CD14-positive monocyte (primary cell): ENCODE data around the gene NANOGP8. TPM values are rescaled to one million over a fixed set of nuclear protein-coding genes. Genes with fewer than 3 reads are reported as not detected.

Source experiments
- DNase-seq, 3 donors: peaks; one replicate each; pipeline ENCODE4 v3.0.0-alpha.2; 2011 to 2022
- H2AFZ ChIP-seq: 2 replicates; pipeline ENCODE4 v1.6.0; 2012; ENCODE audit warnings: mild to moderate bottlenecking, low read depth, low read length, inconsistent platforms; ENCODE audit not compliant: insufficient read depth, poor library complexity, severe bottlenecking
- H3K27ac ChIP-seq, 2 donors: 1 replicate in 1 of 2; 2 replicates in 1 of 2; pipeline ENCODE4 v1.5.1; 2012 to 2013; ENCODE audit warnings: low read length in 2 of 2, control low read depth in 1 of 2, inconsistent platforms in 1 of 2, low read depth in 1 of 2, mild to moderate bottlenecking in 1 of 2
- H3K27me3 ChIP-seq, 2 donors: one replicate each; pipeline versions ENCODE4 v1.6.0 to v1.6.1; 2011 to 2013; ENCODE audit warnings: low read length in 2 of 2; ENCODE audit not compliant: control insufficient read depth in 2 of 2, insufficient read depth in 2 of 2
- H3K36me3 ChIP-seq, 2 donors: replicated peaks in 1 of 2; 1 replicate in 1 of 2; 2 replicates in 1 of 2; pipeline versions ENCODE4 v1.5.1 to v1.6.1; 2012 to 2013; ENCODE audit warnings: low read length in 2 of 2, control low read depth in 1 of 2, inconsistent platforms in 1 of 2, mild to moderate bottlenecking in 1 of 2; ENCODE audit not compliant: insufficient read depth in 2 of 2, control insufficient read depth in 1 of 2
- H3K4me1 ChIP-seq, 2 donors: 1 replicate in 1 of 2; 2 replicates in 1 of 2; pipeline versions ENCODE4 v1.5.1 to v1.6.1; 2012 to 2013; ENCODE audit warnings: low read length in 2 of 2, control low read depth in 1 of 2, inconsistent platforms in 1 of 2, mild to moderate bottlenecking in 1 of 2, moderate library complexity in 1 of 2; ENCODE audit not compliant: insufficient read depth in 2 of 2, control insufficient read depth in 1 of 2
- H3K4me2 ChIP-seq: replicated peaks from 2 replicates; pipeline ENCODE3; 2012; ENCODE audit warnings: low read length, moderate library complexity, mild to moderate bottlenecking; ENCODE audit not compliant: poor library complexity, severe bottlenecking; ENCODE audit errors: extremely low read depth
- H3K4me3 ChIP-seq, 3 experiments: fragments of 200-600 bp in 1 of 3; sonication (generic) in 1 of 3; replicated peaks in 1 of 3; 1 replicate in 2 of 3; 2 replicates in 1 of 3; pipeline ENCODE4 v1.5.1; 2011 to 2013; ENCODE audit warnings: low read length in 3 of 3, mild to moderate bottlenecking in 3 of 3, control low read depth in 2 of 3, low read depth in 2 of 3, inconsistent platforms in 1 of 3, moderate library complexity in 1 of 3
- H3K79me2 ChIP-seq: 2 replicates; pipeline ENCODE4 v1.6.0; 2012; ENCODE audit warnings: mild to moderate bottlenecking, control low read depth, inconsistent platforms, low read length, moderate library complexity; ENCODE audit not compliant: insufficient read depth
- H3K9ac ChIP-seq: 2 replicates; pipeline ENCODE4 v1.6.0; 2017; ENCODE audit warnings: low read length, mild to moderate bottlenecking; ENCODE audit not compliant: insufficient read depth, poor library complexity, severe bottlenecking
- H3K9me3 ChIP-seq, 2 donors: replicated peaks in 1 of 2; 1 replicate in 1 of 2; 2 replicates in 1 of 2; pipeline versions ENCODE4 v1.5.1 to v1.6.1; 2012 to 2013; ENCODE audit warnings: low read length in 2 of 2, control low read depth in 1 of 2; ENCODE audit not compliant: control insufficient read depth in 1 of 2, insufficient read depth in 1 of 2
- H4K20me1 ChIP-seq: 2 replicates; pipeline ENCODE4 v1.6.0; 2012; ENCODE audit warnings: mild to moderate bottlenecking, low read length, control low read depth, moderate library complexity; ENCODE audit not compliant: insufficient read depth
- H3K27ac Mint-ChIP-seq, 7 donors: one replicate each; pipeline ENCODE4 v1.8.0; 2020; ENCODE audit warnings: mild to moderate bottlenecking in 7 of 7, mixed read lengths in 7 of 7, moderate library complexity in 6 of 7, inconsistent platforms in 2 of 7
- H3K27me3 Mint-ChIP-seq, 3 donors: one replicate each; pipeline ENCODE4 v1.8.0; 2021 to 2022; ENCODE audit warnings: low read depth in 3 of 3, mild to moderate bottlenecking in 3 of 3, mixed read lengths in 3 of 3, moderate library complexity in 3 of 3, inconsistent platforms in 1 of 3
- H3K36me3 Mint-ChIP-seq, 2 donors: one replicate each; pipeline ENCODE4 v1.8.0; 2020; ENCODE audit warnings: mixed read lengths in 2 of 2, inconsistent platforms in 1 of 2, mild to moderate bottlenecking in 1 of 2
- H3K4me1 Mint-ChIP-seq: one replicate; pipeline ENCODE4 v1.8.0; 2020; ENCODE audit warnings: mild to moderate bottlenecking, mixed read lengths
- H3K4me3 Mint-ChIP-seq, 2 donors: one replicate each; pipeline ENCODE4 v1.8.0; 2020; ENCODE audit warnings: mild to moderate bottlenecking in 2 of 2, mixed read lengths in 2 of 2, moderate library complexity in 1 of 2
- H3K9me3 Mint-ChIP-seq, 7 donors: one replicate each; pipeline ENCODE4 v1.8.0; 2020 to 2022; ENCODE audit warnings: mixed read lengths in 7 of 7, mild to moderate bottlenecking in 6 of 7, moderate library complexity in 6 of 7, inconsistent platforms in 2 of 7
- CTCF ChIP-seq: fragments of 200-600 bp; IDR thresholded peaks from one replicate; pipeline ENCODE4 v1.8.0; 2022; ENCODE audit warnings: antibody characterized with exemption, mild to moderate bottlenecking
- WGBS: methylation state at CpG from one replicate; pipeline ENCODE4 v1.1.5; 2013; ENCODE audit warnings: missing lambda C conversion rate; ENCODE audit not compliant: insufficient coverage; 5-methylcytosine and 5-hydroxymethylcytosine counted together
- intact Hi-C, 2 donors: fragments of 100-400 bp; cut with micrococcal nuclease; formaldehyde crosslinking; loops; one replicate each; pipeline versions ENCODE4 v1.15.0 to v1.15.1; 2023
- polyA plus RNA-seq, 3 donors: library from polyadenylated mRNA; depleted of rRNA in 1 of 3; unstranded in 2 of 3; stranded (reverse) in 1 of 3; fragments of 300-500 nt in 2 of 3; fragments of >200 nt in 1 of 3; fragmentation: Illumina TruSeq in 2 of 3; gene quantifications; 1 replicate in 2 of 3; 2 replicates in 1 of 3; pipeline ENCODE4 v1.2.3, GENCODE V29; 2012 to 2021

The NANOGP8 gene
- polyA plus RNA-seq, 3 donors = not detected

- H3K4me1 Mint-ChIP-seq = peaks cover 35% of the 10 kb centered on the region
- peaks cover 0 to 3% (median 0%) of the 10 kb centered on the region in 7 donors for H3K9me3 Mint-ChIP-seq
- WGBS = 51% methylated on average over 6 of the region's 13 CpGs
- DNase-seq = peak in 1 of 3 donors; percentile 11
- Histone ChIP-seq H3K4me2 (no peak overlapping the region), H3K4me1 (peaks cover 32 to 35% of the 10 kb centered on the region in 2 donors), H3K79me2 (no peaks in the 10 kb centered on the region), H3K4me3 (no peak overlapping the region), H4K20me1 (no peaks in the 10 kb centered on the region), H3K36me3 (no peaks in the 10 kb centered on the region), H3K9me3 (no peaks in the 10 kb centered on the region), H3K27me3 (no peaks in the 10 kb centered on the region), H3K9ac (no peak overlapping the region), H2AFZ (peak overlapping the region; percentile 30), H3K27ac (peak overlapping the region in 1 of 2 donors; percentile 20)
- peak overlapping the region in 1 of 2 donors; percentile 46 for H3K4me3 Mint-ChIP-seq
- H3K36me3 Mint-ChIP-seq = peaks cover 0 to 2% of the 10 kb centered on the region in 2 donors
- H3K27ac Mint-ChIP-seq = peak overlapping the region in 3 of 7 donors; percentile 42 to 74 (median 48)
- intact Hi-C loops = no loop called here
- no peak for TF ChIP-seq CTCF
- peaks cover 0 to 6% (median 3%) of the 10 kb centered on the region in 3 donors for H3K27me3 Mint-ChIP-seq
Measured at GRCh38 chr15:35061161-35061824, 23.8 kb downstream of the NANOGP8 start.

DNA sequence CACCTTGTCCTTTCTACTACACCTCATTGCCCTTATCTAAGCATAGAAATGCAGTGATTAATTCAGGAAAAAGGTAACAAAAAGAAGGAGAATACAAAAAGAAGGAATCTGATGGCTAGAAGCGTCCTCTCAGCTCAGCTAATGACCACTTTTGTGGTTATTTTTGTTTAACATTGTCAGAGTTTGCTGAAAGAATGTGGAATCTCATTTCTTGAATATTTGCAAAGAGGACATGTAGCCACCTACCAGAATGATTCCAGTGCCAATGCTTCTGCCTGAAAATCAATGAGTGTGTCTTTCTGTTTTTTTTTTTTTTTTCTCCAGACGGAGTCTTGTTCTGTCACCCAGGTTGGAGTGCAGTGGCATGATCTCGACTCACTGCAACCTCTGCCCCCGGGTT is 24.5 kb downstream of the NANOGP8 start:
- H3K4me2 ChIP-seq = no peak overlapping the region
- intact Hi-C loops = no loop called here
- H3K4me1 Mint-ChIP-seq = peaks cover 35% of the 10 kb centered on the region
- peaks cover 0 to 6% (median 3%) of the 10 kb centered on the region in 3 donors for H3K27me3 Mint-ChIP-seq
- H2AFZ ChIP-seq = no peak overlapping the region
- no peak for TF ChIP-seq CTCF
- H3K9me3 Mint-ChIP-seq = peaks cover 0 to 2% (median 0%) of the 10 kb centered on the region in 7 donors
- 94% methylated on average over 2 of the region's 4 CpGs for WGBS
- H3K79me2 ChIP-seq = no peaks in the 10 kb centered on the region
- no peaks in the 10 kb centered on the region for H4K20me1 ChIP-seq
- H3K27ac Mint-ChIP-seq = no peak overlapping the region
- no peak overlapping the region for H3K4me3 ChIP-seq
- H3K27ac ChIP-seq = no peak overlapping the region
- no peaks in the 10 kb centered on the region for H3K9me3 ChIP-seq
- H3K9ac ChIP-seq = no peak overlapping the region
- peaks cover 0 to 2% of the 10 kb centered on the region in 2 donors for H3K36me3 Mint-ChIP-seq
- peaks cover 32 to 35% of the 10 kb centered on the region in 2 donors for H3K4me1 ChIP-seq
- DNase-seq = no peak
- H3K4me3 Mint-ChIP-seq = no peak overlapping the region
- H3K36me3 ChIP-seq = no peaks in the 10 kb centered on the region
- H3K27me3 ChIP-seq = no peaks in the 10 kb centered on the region
